OCI-LY7 (cell line): ENCODE results near the gene SEPSECS. TPM values are rescaled to one million over a fixed set of nuclear protein-coding genes. Genes with fewer than 3 reads are reported as not detected.

Experiments
- BruUV-seq: library from RNA; stranded (reverse); fragments of 400-500 nt; replicated peaks from 2 replicates; lab custom pipeline; 2021; lab: Mats Ljungman, UMichigan
- CTCF ChIA-PET: fragments of 300-600 bp; sonication (Branson Sonifier 250); formaldehyde crosslinking; loops from one replicate; lab custom pipeline; 2022; ENCODE audit warnings: antibody characterized with exemption; ENCODE audit not compliant: unreplicated experiment; lab: Charles Lee
- POLR2A ChIA-PET: fragments of 300-600 bp; sonication (Branson Sonifier 250); formaldehyde crosslinking; loops from one replicate; lab custom pipeline; 2022; ENCODE audit warnings: antibody characterized with exemption; lab: Charles Lee
- DNase-seq: peaks from one replicate; pipeline ENCODE4 v3.0.0-alpha.2; 2015; ENCODE audit warnings: low spot score
- H2AFZ ChIP-seq: fragments of 200-600 bp; sonication (generic), shearing (Covaris generic); 2 replicates; pipeline ENCODE4 v1.6.1; 2014; ENCODE audit warnings: mild to moderate bottlenecking, antibody characterized with exemption, low read length, moderate library complexity
- H3K27ac ChIP-seq: fragments of 200-600 bp; sonication (generic); 2 replicates; pipeline ENCODE4 v1.5.1; 2014; ENCODE audit warnings: mixed run types, low read depth, mild to moderate bottlenecking, moderate library complexity, low read length, inconsistent platforms; ENCODE audit not compliant: poor library complexity, severe bottlenecking
- H3K36me3 ChIP-seq: fragments of 200-600 bp; sonication (generic); 2 replicates; pipeline ENCODE4 v1.6.1; 2014; ENCODE audit warnings: mild to moderate bottlenecking, antibody characterized with exemption, low read length, moderate library complexity, mixed read lengths; ENCODE audit not compliant: insufficient read depth
- H3K4me1 ChIP-seq: fragments of 200-600 bp; sonication (generic); 2 replicates; pipeline ENCODE4 v1.5.1; 2014; ENCODE audit warnings: mild to moderate bottlenecking, low read length; ENCODE audit not compliant: insufficient read depth, poor library complexity, severe bottlenecking
- H3K4me2 ChIP-seq: fragments of 200-600 bp; sonication (generic); 2 replicates; pipeline ENCODE4 v1.6.1; 2014; ENCODE audit warnings: mild to moderate bottlenecking, low read length
- H3K4me3 ChIP-seq: fragments of 200-600 bp; sonication (generic); 2 replicates; pipeline ENCODE4 v1.5.1; 2014; ENCODE audit warnings: mild to moderate bottlenecking, low read depth, low read length; ENCODE audit not compliant: poor library complexity, severe bottlenecking
- H3K79me2 ChIP-seq: fragments of 200-600 bp; sonication (generic); 2 replicates; pipeline ENCODE4 v1.6.1; 2016; ENCODE audit warnings: low read depth, mild to moderate bottlenecking, low read length, moderate library complexity, mixed read lengths; ENCODE audit not compliant: insufficient read depth
- H3K9me2 ChIP-seq: fragments of 200-600 bp; sonication (generic); 2 replicates; pipeline ENCODE4 v1.6.1; 2016; ENCODE audit warnings: mild to moderate bottlenecking, low read length, mixed read lengths; ENCODE audit not compliant: insufficient read depth
- H3K9me3 ChIP-seq: fragments of 200-600 bp; sonication (generic); 2 replicates; pipeline ENCODE4 v1.6.1; 2014; ENCODE audit warnings: mild to moderate bottlenecking, mixed run types, low read length, mixed read lengths
- H4K20me1 ChIP-seq: fragments of 200-600 bp; sonication (generic); 2 replicates; pipeline ENCODE4 v1.6.1; 2014; ENCODE audit warnings: mild to moderate bottlenecking, antibody characterized with exemption, low read length, moderate library complexity, mixed read lengths; ENCODE audit not compliant: insufficient read depth
- CTCF ChIP-seq: fragments of 200-600 bp; sonication (generic); conservative IDR thresholded peaks from 2 replicates; pipeline ENCODE4 v1.5.1; 2014; ENCODE audit warnings: mild to moderate bottlenecking, antibody characterized with exemption, low read length, moderate library complexity, mixed read lengths
- EZH2phosphoT487 ChIP-seq: fragments of 200-600 bp; sonication (generic); IDR thresholded peaks from 2 replicates; pipeline ENCODE4 v1.6.1; 2018; ENCODE audit warnings: low read depth, borderline replicate concordance, mild to moderate bottlenecking, mixed run types, antibody characterized with exemption, low read length, moderate library complexity, mixed read lengths
- intact Hi-C: fragments of 100-400 bp; cut with micrococcal nuclease; formaldehyde crosslinking; loops from one replicate; pipeline ENCODE4 v1.10.0; 2022; ENCODE audit not compliant: unreplicated experiment
- total RNA-seq, 2 experiments: library from RNA; depleted of rRNA in 1 of 2; stranded (reverse); fragments of >200 nt in 1 of 2; shearing (Covaris generic) in 1 of 2; gene quantifications; 2 replicates each; pipeline ENCODE4 v1.2.3, GENCODE V29; 2014 to 2022

SEPSECS gene
- total RNA-seq, 2 experiments from 2014 or later: 5.0 to 13.0 TPM

- Histone ChIP-seq H3K4me2 (no peak overlapping the region), H3K36me3 (no peaks in the 10 kb centered on the region), H4K20me1 (no peaks in the 10 kb centered on the region), H3K9me2 (no peaks in the 10 kb centered on the region), H3K4me1 (no peaks in the 10 kb centered on the region), H3K4me3 (no peak overlapping the region), H3K9me3 (no peaks in the 10 kb centered on the region), H3K79me2 (no peaks in the 10 kb centered on the region), H2AFZ (no peak overlapping the region), H3K27ac (no peak overlapping the region)
- ChIA-PET POLR2A (interaction anchor here (0.8 to 1.2 kb wide), 2 partner anchors 11 to 521 kb away, joined by 3 read pairs; no protein-coding TSS in a partner anchor), CTCF (no interaction called here)
- intact Hi-C loops: no loop called here
- DNase-seq: no peak
- BruUV-seq: no TSS peak
- TF ChIP-seq EZH2phosphoT487: no peak
- TF ChIP-seq CTCF: no peak
Observed at GRCh38 chr4:25110527-25111329, 49.5 kb downstream of the SEPSECS start.

- no peak for DNase-seq
- Histone ChIP-seq H3K36me3 (no peaks in the 10 kb centered on the region), H3K27ac (no peak overlapping the region), H3K9me3 (no peaks in the 10 kb centered on the region), H4K20me1 (no peaks in the 10 kb centered on the region), H2AFZ (no peak overlapping the region), H3K4me1 (no peaks in the 10 kb centered on the region), H3K79me2 (no peaks in the 10 kb centered on the region), H3K4me2 (no peak overlapping the region), H3K9me2 (no peaks in the 10 kb centered on the region), H3K4me3 (no peak overlapping the region)
- POLR2A ChIA-PET: interaction anchor here (1.2 kb wide), 1 partner anchor 15 kb away, joined by 3 read pairs; no protein-coding TSS in a partner anchor
- intact Hi-C loops: no loop called here
- CTCF ChIA-PET: no interaction called here
- BruUV-seq: no TSS peak
- no peak for TF ChIP-seq EZH2phosphoT487
Observed at GRCh38 chr4:25109511-25109910, 50.7 kb downstream of the SEPSECS start.

- ChIA-PET CTCF (no interaction called here), POLR2A (no interaction called here)
- Histone ChIP-seq H3K4me1 (no peaks in the 10 kb centered on the region), H3K9me3 (no peaks in the 10 kb centered on the region), H3K79me2 (no peaks in the 10 kb centered on the region), H3K27ac (no peak overlapping the region), H3K9me2 (no peaks in the 10 kb centered on the region), H3K4me3 (no peak overlapping the region), H4K20me1 (no peaks in the 10 kb centered on the region), H2AFZ (no peak overlapping the region), H3K36me3 (no peaks in the 10 kb centered on the region), H3K4me2 (no peak overlapping the region)
- intact Hi-C loops: no loop called here
- DNase-seq: no peak
- TF ChIP-seq EZH2phosphoT487: no peak
- TF ChIP-seq CTCF: no peak
- BruUV-seq: no TSS peak
Observed at GRCh38 chr4:25108556-25108955, 51.7 kb downstream of the SEPSECS start.
